DOHH2 (cell line): ENCODE results near the gene FGF3.

Experiments
- H3F3A ChIP-seq: fragments of 200-600 bp; sonication (generic), shearing (Covaris generic); 2 replicates; pipeline ENCODE4 v1.6.0; 2016; ENCODE audit warnings: antibody characterized with exemption, mild to moderate bottlenecking; ENCODE audit not compliant: control insufficient read depth, insufficient read depth
- H3K27ac ChIP-seq: fragments of 200-600 bp; sonication (generic); 2 replicates; pipeline ENCODE4 v1.5.1; 2014; ENCODE audit warnings: low read depth, mild to moderate bottlenecking, low read length, moderate library complexity
- H3K27me3 ChIP-seq: fragments of 200-600 bp; sonication (generic); 2 replicates; pipeline ENCODE4 v1.6.1; 2014; ENCODE audit warnings: mild to moderate bottlenecking, low read length, mixed read lengths; ENCODE audit not compliant: control insufficient read depth
- H3K36me3 ChIP-seq: fragments of 200-600 bp; sonication (generic); 2 replicates; pipeline ENCODE4 v1.6.1; 2014; ENCODE audit warnings: mild to moderate bottlenecking, low read length, moderate library complexity, mixed read lengths; ENCODE audit not compliant: control insufficient read depth
- H3K4me1 ChIP-seq: fragments of 200-600 bp; sonication (generic); 2 replicates; pipeline ENCODE4 v1.6.1; 2014; ENCODE audit warnings: mild to moderate bottlenecking, low read length, mixed read lengths; ENCODE audit not compliant: control insufficient read depth
- H3K4me2 ChIP-seq: fragments of 200-600 bp; sonication (generic); 2 replicates; pipeline ENCODE4 v1.6.0; 2014; ENCODE audit warnings: mild to moderate bottlenecking, low read length, moderate library complexity
- H3K4me3 ChIP-seq: fragments of 200-600 bp; sonication (generic); 2 replicates; pipeline ENCODE4 v1.5.1; 2014; ENCODE audit warnings: mild to moderate bottlenecking, low read length, mixed read lengths
- H3K79me2 ChIP-seq: fragments of 200-600 bp; sonication (generic); 2 replicates; pipeline ENCODE4 v1.6.1; 2014; ENCODE audit warnings: mild to moderate bottlenecking, low read length, mixed read lengths; ENCODE audit not compliant: control insufficient read depth
- H3K9me2 ChIP-seq: fragments of 200-600 bp; sonication (generic); replicated peaks from 2 replicates; pipeline ENCODE4 v1.6.1; 2014; ENCODE audit warnings: mild to moderate bottlenecking, low read length, mixed read lengths; ENCODE audit not compliant: control insufficient read depth
- H3K9me3 ChIP-seq: fragments of 200-600 bp; sonication (generic); 2 replicates; pipeline ENCODE4 v1.6.1; 2014; ENCODE audit warnings: antibody characterized with exemption, low read length, mixed read lengths; ENCODE audit not compliant: control insufficient read depth, insufficient read depth
- H4K20me1 ChIP-seq: fragments of 200-600 bp; sonication (generic); 2 replicates; pipeline ENCODE4 v1.6.0; 2014; ENCODE audit warnings: low read depth, mild to moderate bottlenecking, antibody characterized with exemption, low read length, moderate library complexity; ENCODE audit not compliant: control insufficient read depth, insufficient read depth
- EZH2phosphoT487 ChIP-seq: fragments of 200-600 bp; sonication (generic); IDR thresholded peaks from 2 replicates; pipeline ENCODE4 v1.6.1; 2017; ENCODE audit warnings: borderline replicate concordance, mild to moderate bottlenecking, antibody characterized with exemption, low read length, moderate library complexity, mixed read lengths
- TF ChIP-seq, protein P1 (sequence below): fragments of 200-600 bp; sonication (generic); IDR thresholded peaks from one replicate; pipeline ENCODE4 v1.5.1; 2014; ENCODE audit warnings: antibody characterized with exemption, mild to moderate bottlenecking, low read depth, low read length; ENCODE audit not compliant: poor library complexity, severe bottlenecking

Gene FGF3

DNA sequence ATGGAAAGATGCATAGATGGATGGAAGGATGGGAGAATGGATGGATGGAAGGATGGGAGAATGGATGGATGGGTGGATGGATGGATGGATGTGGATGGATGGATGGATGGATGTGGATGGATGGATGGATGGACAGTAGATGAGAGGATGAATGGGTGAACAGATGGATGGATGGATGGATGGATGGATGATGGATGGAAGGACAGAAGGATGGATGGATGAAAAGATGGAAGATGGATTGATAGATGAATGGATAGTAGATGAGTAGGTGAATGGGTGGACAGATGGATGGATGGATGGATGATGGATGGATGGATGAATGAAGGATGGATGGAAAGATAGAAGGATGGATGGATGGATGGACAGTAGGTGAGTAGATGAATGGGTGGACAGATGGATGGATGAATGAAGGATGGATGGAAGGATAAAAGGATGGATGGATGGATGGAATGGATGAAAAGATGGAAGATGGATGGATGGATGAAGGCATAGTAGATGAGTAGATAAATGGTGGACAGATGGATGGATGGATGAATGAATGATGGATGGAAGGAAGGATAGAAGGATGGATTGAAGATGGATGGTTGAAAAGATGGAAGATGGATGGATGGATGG is 15.5 kb downstream of the FGF3 start:
- no peaks in the 10 kb centered on the region for H3K27me3 ChIP-seq
- no peaks in the 10 kb centered on the region for H3K4me1 ChIP-seq
- TF ChIP-seq, protein P1, sequence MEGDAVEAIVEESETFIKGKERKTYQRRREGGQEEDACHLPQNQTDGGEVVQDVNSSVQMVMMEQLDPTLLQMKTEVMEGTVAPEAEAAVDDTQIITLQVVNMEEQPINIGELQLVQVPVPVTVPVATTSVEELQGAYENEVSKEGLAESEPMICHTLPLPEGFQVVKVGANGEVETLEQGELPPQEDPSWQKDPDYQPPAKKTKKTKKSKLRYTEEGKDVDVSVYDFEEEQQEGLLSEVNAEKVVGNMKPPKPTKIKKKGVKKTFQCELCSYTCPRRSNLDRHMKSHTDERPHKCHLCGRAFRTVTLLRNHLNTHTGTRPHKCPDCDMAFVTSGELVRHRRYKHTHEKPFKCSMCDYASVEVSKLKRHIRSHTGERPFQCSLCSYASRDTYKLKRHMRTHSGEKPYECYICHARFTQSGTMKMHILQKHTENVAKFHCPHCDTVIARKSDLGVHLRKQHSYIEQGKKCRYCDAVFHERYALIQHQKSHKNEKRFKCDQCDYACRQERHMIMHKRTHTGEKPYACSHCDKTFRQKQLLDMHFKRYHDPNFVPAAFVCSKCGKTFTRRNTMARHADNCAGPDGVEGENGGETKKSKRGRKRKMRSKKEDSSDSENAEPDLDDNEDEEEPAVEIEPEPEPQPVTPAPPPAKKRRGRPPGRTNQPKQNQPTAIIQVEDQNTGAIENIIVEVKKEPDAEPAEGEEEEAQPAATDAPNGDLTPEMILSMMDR, result no peak
- TF ChIP-seq EZH2phosphoT487, result no peak
- no peak overlapping the region for H3K4me3 ChIP-seq
- no peak overlapping the region for H3K4me2 ChIP-seq
- H3K9me2 ChIP-seq, result no peaks in the 10 kb centered on the region; the same call in 1 of the 2 replicates
- H4K20me1 ChIP-seq, result no peaks in the 10 kb centered on the region
- H3K27ac ChIP-seq, result no peak overlapping the region
- no peaks in the 10 kb centered on the region for H3K79me2 ChIP-seq
- H3F3A ChIP-seq, result no peaks in the 10 kb centered on the region
- H3K9me3 ChIP-seq, result no peaks in the 10 kb centered on the region
- H3K36me3 ChIP-seq, result no peaks in the 10 kb centered on the region

DNA sequence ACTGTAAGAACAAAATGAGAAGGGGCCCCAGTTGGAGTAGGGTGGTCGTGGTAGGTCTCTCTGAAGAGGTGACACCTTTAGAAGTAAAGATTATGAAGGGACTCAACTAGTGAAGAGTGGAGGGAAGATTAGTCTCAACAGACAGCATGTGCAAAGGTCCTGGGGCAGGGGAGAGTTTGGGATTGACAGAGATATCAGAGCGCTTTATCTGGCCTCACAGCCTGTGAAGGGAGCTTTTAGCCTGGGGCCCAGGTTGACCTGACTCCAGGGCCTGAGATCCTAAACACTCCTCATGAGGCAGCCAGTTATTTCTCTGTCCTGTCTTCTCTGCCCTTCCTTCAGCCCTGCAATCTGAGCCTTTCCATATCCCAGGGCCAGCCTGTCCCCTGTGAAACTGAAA is 16.2 kb downstream of the FGF3 start:
- Histone ChIP-seq H3K36me3 (no peaks in the 10 kb centered on the region), H3F3A (no peaks in the 10 kb centered on the region), H3K27me3 (no peaks in the 10 kb centered on the region), H3K9me2 (no peaks in the 10 kb centered on the region; the same call in 1 of the 2 replicates), H3K9me3 (no peaks in the 10 kb centered on the region), H3K79me2 (no peaks in the 10 kb centered on the region), H3K4me2 (no peak overlapping the region), H3K27ac (no peak overlapping the region), H3K4me1 (no peaks in the 10 kb centered on the region), H3K4me3 (no peak overlapping the region), H4K20me1 (no peaks in the 10 kb centered on the region)
- TF ChIP-seq, protein P1, result no peak
- TF ChIP-seq EZH2phosphoT487, result no peak

DNA sequence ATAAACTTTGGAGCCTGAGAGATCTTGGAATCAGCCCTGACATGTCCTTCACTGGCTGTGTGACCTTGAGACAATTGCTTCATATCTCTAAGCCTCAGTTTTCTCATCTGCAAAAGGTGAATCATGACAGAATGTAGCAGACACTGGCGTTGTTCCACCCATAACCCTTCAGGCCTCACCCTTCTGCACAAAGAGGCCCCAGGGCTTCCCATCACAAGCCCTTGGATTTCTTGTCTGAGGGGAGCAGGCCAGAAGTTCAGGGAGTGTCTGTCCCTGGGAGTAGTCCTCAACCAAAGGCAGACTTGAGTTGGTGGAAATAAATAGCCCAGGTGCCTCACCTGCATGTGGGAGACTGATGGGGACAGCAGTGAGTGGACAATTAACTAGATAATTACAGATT is 16.6 kb downstream of the FGF3 start:
- Histone ChIP-seq H3K9me3 (no peaks in the 10 kb centered on the region), H3K79me2 (no peaks in the 10 kb centered on the region), H3K4me2 (no peak overlapping the region), H3K36me3 (no peaks in the 10 kb centered on the region), H3K4me1 (no peaks in the 10 kb centered on the region), H3K9me2 (no peaks in the 10 kb centered on the region; the same call in 1 of the 2 replicates), H3K27me3 (no peaks in the 10 kb centered on the region), H3F3A (no peaks in the 10 kb centered on the region), H4K20me1 (no peaks in the 10 kb centered on the region), H3K4me3 (no peak overlapping the region), H3K27ac (no peak overlapping the region)
- TF ChIP-seq, protein P1, result no peak
- no peak for TF ChIP-seq EZH2phosphoT487
